H9 (cell line): ENCODE data around the gene RADX. TPM values are rescaled to one million over a fixed set of nuclear protein-coding genes. Genes with fewer than 3 reads are reported as not detected.
"Not testable (repeated sequence)": the region's sequence is repeated elsewhere in the genome, so short reads cannot be mapped to it uniquely, and the experiment has no call there.

Experiments used
- DNase-seq: peaks from one replicate; pipeline ENCODE4 v3.0.0-alpha.2; 2017
- H2AFZ ChIP-seq: one replicate; pipeline ENCODE4 v1.6.1; 2013; ENCODE audit warnings: mild to moderate bottlenecking, low read length, control low read depth, moderate library complexity
- H2AK5ac ChIP-seq: 2 replicates; pipeline ENCODE4 v1.6.1; 2013; ENCODE audit warnings: low read length, control low read depth, mixed read lengths; ENCODE audit not compliant: insufficient read length
- H2BK120ac ChIP-seq: one replicate; pipeline ENCODE4 v1.6.1; 2013; ENCODE audit warnings: low read depth, mild to moderate bottlenecking, low read length, control low read depth, inconsistent platforms; ENCODE audit not compliant: poor library complexity, severe bottlenecking
- H2BK12ac ChIP-seq: 2 replicates; pipeline ENCODE4 v1.6.1; 2013; ENCODE audit warnings: low read length, control low read depth, mixed read lengths, low read depth; ENCODE audit not compliant: insufficient read length
- H2BK15ac ChIP-seq: 2 replicates; pipeline ENCODE4 v1.6.1; 2013; ENCODE audit warnings: low read depth, low read length, control low read depth
- H2BK20ac ChIP-seq: one replicate; pipeline ENCODE4 v1.6.1; 2013; ENCODE audit warnings: low read depth, mild to moderate bottlenecking, low read length, control low read depth, inconsistent platforms; ENCODE audit not compliant: poor library complexity, severe bottlenecking
- H2BK5ac ChIP-seq: 2 replicates; pipeline ENCODE4 v1.6.1; 2013; ENCODE audit warnings: low read length, control low read depth, mixed read lengths; ENCODE audit not compliant: insufficient read length
- H3K14ac ChIP-seq: 2 replicates; pipeline ENCODE4 v1.6.1; 2013; ENCODE audit warnings: low read length, control low read depth; ENCODE audit not compliant: insufficient read depth
- H3K18ac ChIP-seq: 2 replicates; pipeline ENCODE4 v1.6.1; 2013; ENCODE audit warnings: low read depth, mild to moderate bottlenecking, mixed read lengths, low read length, control low read depth; ENCODE audit not compliant: insufficient read length
- H3K23ac ChIP-seq: 2 replicates; pipeline ENCODE4 v1.6.1; 2013; ENCODE audit warnings: low read length, control low read depth, mixed read lengths, low read depth; ENCODE audit not compliant: insufficient read length
- H3K23me2 ChIP-seq: 2 replicates; pipeline ENCODE4 v1.6.1; 2013; ENCODE audit warnings: low read depth, mild to moderate bottlenecking, mixed read lengths, low read length, control low read depth; ENCODE audit not compliant: insufficient read length, poor library complexity, severe bottlenecking
- H3K27ac ChIP-seq: 2 replicates; pipeline ENCODE4 v1.5.1; 2013; ENCODE audit warnings: low read length, control low read depth, mixed read lengths, low read depth; ENCODE audit not compliant: insufficient read length
- H3K27me3 ChIP-seq: 2 replicates; pipeline ENCODE4 v1.6.1; 2013; ENCODE audit warnings: low read length, control low read depth, inconsistent platforms; ENCODE audit not compliant: insufficient read depth
- H3K4ac ChIP-seq: 2 replicates; pipeline ENCODE4 v1.6.1; 2013; ENCODE audit warnings: low read depth, mild to moderate bottlenecking, control low read depth, inconsistent platforms, low read length, moderate library complexity
- H3K4me1 ChIP-seq: 2 replicates; pipeline ENCODE4 v1.6.1; 2013; ENCODE audit warnings: low read length, control low read depth, inconsistent platforms; ENCODE audit not compliant: insufficient read depth
- H3K4me2 ChIP-seq: 2 replicates; pipeline ENCODE4 v1.6.1; 2013; ENCODE audit warnings: low read length, control low read depth, mixed read lengths; ENCODE audit not compliant: insufficient read length, insufficient read depth
- H3K56ac ChIP-seq: 2 replicates; pipeline ENCODE4 v1.6.1; 2013; ENCODE audit warnings: low read depth, mild to moderate bottlenecking, mixed read lengths, low read length, control low read depth; ENCODE audit not compliant: insufficient read length
- H3K79me1 ChIP-seq: 2 replicates; pipeline ENCODE4 v1.6.1; 2013; ENCODE audit warnings: low read depth, mild to moderate bottlenecking, moderate library complexity, low read length, control low read depth, inconsistent platforms; ENCODE audit not compliant: insufficient read depth, poor library complexity, severe bottlenecking
- H3K79me2 ChIP-seq: 2 replicates; pipeline ENCODE4 v1.6.1; 2013; ENCODE audit warnings: low read length, control low read depth, inconsistent platforms; ENCODE audit not compliant: insufficient read depth
- H3K9ac ChIP-seq: 2 replicates; pipeline ENCODE4 v1.6.1; 2013; ENCODE audit warnings: low read length, control low read depth, mixed read lengths; ENCODE audit not compliant: insufficient read length; ENCODE audit errors: extremely low read depth
- H3K9me3 ChIP-seq: one replicate; pipeline ENCODE4 v1.6.1; 2013; ENCODE audit warnings: low read depth, low read length, inconsistent platforms; ENCODE audit not compliant: control insufficient read depth
- H3T11ph ChIP-seq: one replicate; pipeline ENCODE4 v1.6.1; 2013; ENCODE audit warnings: mild to moderate bottlenecking, low read length, control low read depth, inconsistent platforms
- H4K20me1 ChIP-seq: one replicate; pipeline ENCODE4 v1.6.1; 2013; ENCODE audit not compliant: control insufficient read depth, insufficient read length, insufficient read depth
- H4K5ac ChIP-seq: 2 replicates; pipeline ENCODE4 v1.6.1; 2013; ENCODE audit warnings: low read depth, mild to moderate bottlenecking, mixed read lengths, low read length, control low read depth; ENCODE audit not compliant: insufficient read length
- H4K8ac ChIP-seq: replicated peaks from 2 replicates; pipeline ENCODE4 v1.6.1; 2013; ENCODE audit warnings: low read length, control low read depth, mixed read lengths, low read depth; ENCODE audit not compliant: insufficient read length
- H4K91ac ChIP-seq: 2 replicates; pipeline ENCODE4 v1.6.1; 2013; ENCODE audit warnings: low read depth, mild to moderate bottlenecking, moderate library complexity, mixed read lengths, low read length, control low read depth; ENCODE audit not compliant: insufficient read length
- H3K27ac Mint-ChIP-seq, 3 experiments: 2 replicates in 2 of 3; 3 replicates in 1 of 3; pipeline ENCODE4 v1.8.0; 2020 to 2021; ENCODE audit warnings: mixed read lengths in 3 of 3, mild to moderate bottlenecking in 1 of 3, moderate library complexity in 1 of 3
- H3K27me3 Mint-ChIP-seq: 2 replicates; pipeline ENCODE4 v1.8.0; 2021; ENCODE audit warnings: low read depth, mild to moderate bottlenecking, moderate library complexity, mixed read lengths
- H3K36me3 Mint-ChIP-seq, 3 experiments: 2 replicates in 2 of 3; 3 replicates in 1 of 3; pipeline ENCODE4 v1.8.0; 2020 to 2021; ENCODE audit warnings: low read depth in 3 of 3, mixed read lengths in 3 of 3; ENCODE audit not compliant: insufficient read depth in 1 of 3
- H3K4me1 Mint-ChIP-seq, 2 experiments: 2 replicates each; pipeline ENCODE4 v1.8.0; 2020; ENCODE audit warnings: mixed read lengths in 2 of 2
- H3K4me3 Mint-ChIP-seq, 2 experiments: 2 replicates in 1 of 2; 3 replicates in 1 of 2; pipeline ENCODE4 v1.8.0; 2020 to 2021; ENCODE audit warnings: mild to moderate bottlenecking in 2 of 2, mixed read lengths in 2 of 2, moderate library complexity in 1 of 2
- H3K9me3 Mint-ChIP-seq, 2 experiments: 2 replicates in 1 of 2; 3 replicates in 1 of 2; pipeline ENCODE4 v1.8.0; 2020; ENCODE audit warnings: mild to moderate bottlenecking in 2 of 2, mixed read lengths in 2 of 2, moderate library complexity in 1 of 2
- CTCF ChIP-seq: fragments of 200-600 bp; sonication (generic); conservative IDR thresholded peaks from 3 replicates; pipeline ENCODE4 v1.8.0; 2021; ENCODE audit warnings: antibody characterized with exemption, mild to moderate bottlenecking
- WGBS: extraction: QIAGEN DNeasy Blood & Tissue Kit; methylation state at CpG from one replicate; pipeline ENCODE4 v1.1.7; 2013; ENCODE audit warnings: missing lambda C conversion rate, low lambda C conversion rate, mixed read lengths; ENCODE audit not compliant: insufficient read length; ENCODE audit errors: extremely low coverage; 5-methylcytosine and 5-hydroxymethylcytosine counted together
- total RNA-seq: library from RNA; stranded (reverse); gene quantifications from 2 replicates; pipeline ENCODE4 v1.2.1, GENCODE V29; 2021

RADX gene
- total RNA-seq, 1 experiment from 2014 or later: 1.5 TPM

DNA sequence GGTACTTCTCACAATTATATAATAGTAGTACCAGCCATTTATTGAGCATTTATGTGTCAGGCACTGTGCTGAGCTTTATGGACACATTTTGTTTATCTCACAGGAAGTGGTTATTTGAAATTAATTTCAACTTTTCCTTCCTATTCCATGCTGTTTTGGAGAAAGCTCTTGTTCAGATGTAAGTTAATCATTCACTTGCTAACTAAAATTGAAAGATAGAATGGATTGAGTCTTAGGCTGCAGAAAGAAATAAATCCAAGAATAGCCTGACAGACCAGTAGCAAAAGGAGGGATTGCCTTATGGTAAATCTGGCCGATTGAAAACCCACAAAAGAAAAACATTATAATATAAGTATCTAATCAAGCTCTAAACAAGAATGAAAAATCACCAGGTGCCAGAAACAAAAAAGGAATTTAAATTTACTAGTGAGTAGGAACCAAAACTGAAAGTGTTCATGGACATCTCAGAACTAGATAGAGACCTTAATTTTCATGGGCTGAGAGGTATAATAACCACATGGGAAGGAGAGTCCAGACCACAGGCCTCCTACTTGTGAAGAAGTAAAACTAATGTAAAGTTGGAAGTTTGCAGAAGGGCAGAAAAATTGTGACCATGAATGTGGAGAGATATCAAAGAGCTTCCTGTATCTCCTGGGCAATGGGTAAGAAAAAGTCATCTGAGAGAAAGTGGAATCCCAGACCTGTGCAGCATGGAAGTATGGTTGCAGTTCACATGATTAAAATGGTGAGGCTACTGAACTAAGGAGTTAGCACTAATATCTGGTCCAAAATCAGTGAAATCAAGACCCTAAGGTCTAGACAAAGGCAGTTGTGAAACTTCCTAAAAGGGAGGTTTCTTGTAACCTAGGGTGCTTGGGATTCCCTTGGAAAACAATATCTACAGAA lies 38.0 kb downstream of the RADX start:
- Mint-ChIP-seq H3K9me3 (peaks cover 2 to 63% of the 10 kb centered on the region in 2 experiments; a peak in 3 of 5 replicates), H3K36me3 (peaks cover 0 to 2% (median 0%) of the 10 kb centered on the region in 3 experiments; a peak in 1 of 7 replicates), H3K27me3 (no peaks in the 10 kb centered on the region), H3K27ac (no peak overlapping the region), H3K4me3 (no peak overlapping the region), H3K4me1 (no peaks in the 10 kb centered on the region)
- Histone ChIP-seq H3K79me2 (no peaks in the 10 kb centered on the region), H3K23ac (no peak overlapping the region), H3K56ac (no peak overlapping the region), H2AK5ac (no peak overlapping the region), H3K4me1 (no peaks in the 10 kb centered on the region), H3T11ph (no peak overlapping the region), H3K4ac (no peak overlapping the region), H2AFZ (no peak overlapping the region), H3K9me3 (no peaks in the 10 kb centered on the region), H2BK20ac (no peak overlapping the region), H3K27me3 (no peaks in the 10 kb centered on the region), H2BK120ac (no peak overlapping the region), H3K14ac (no peak overlapping the region), H3K79me1 (no peaks in the 10 kb centered on the region), H2BK15ac (no peak overlapping the region), H3K27ac (no peak overlapping the region), H2BK5ac (no peak overlapping the region), H4K20me1 (no peaks in the 10 kb centered on the region), H4K5ac (no peak overlapping the region), H3K9ac (no peak overlapping the region), H3K23me2 (no peaks in the 10 kb centered on the region), H4K91ac (no peak overlapping the region), H3K18ac (no peak overlapping the region), H2BK12ac (no peak overlapping the region), H4K8ac (no peak overlapping the region), H3K4me2 (no peak overlapping the region)
- TF ChIP-seq CTCF: no peak
- no peak for DNase-seq
- WGBS: no CpG with 5 or more reads among the region's 1 CpG

DNA sequence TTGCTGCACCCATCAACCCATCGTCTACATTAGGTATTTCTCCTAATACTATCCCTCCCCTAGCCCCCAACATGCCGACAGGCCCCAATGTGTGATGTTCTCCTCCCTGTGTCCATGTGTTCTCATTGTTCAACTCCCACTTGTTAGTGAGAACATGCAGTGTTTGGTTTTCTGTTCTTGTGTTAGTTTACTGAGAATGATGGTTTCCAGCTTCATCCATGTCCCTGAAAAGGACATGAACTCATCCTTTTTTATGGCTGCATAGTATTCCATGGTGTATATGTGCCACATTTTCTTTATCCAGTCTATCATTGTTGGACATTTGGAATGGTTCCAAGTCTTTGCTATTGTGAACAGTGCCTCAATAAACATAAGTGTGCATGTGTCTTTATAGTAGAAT lies 41.8 kb downstream of the RADX start:
- not testable (repeated sequence) for H3K4me1 Mint-ChIP-seq

More for the DNA sequence above, 41.8 kb downstream of the RADX start:
- H3K14ac ChIP-seq, H3K27ac ChIP-seq, H3K9ac ChIP-seq, H3T11ph ChIP-seq, H3K79me1 ChIP-seq, H3K4me1 ChIP-seq, H4K91ac ChIP-seq, H2BK12ac ChIP-seq, H2BK5ac ChIP-seq, H3K27me3 Mint-ChIP-seq, H4K20me1 ChIP-seq, H3K4me3 Mint-ChIP-seq, H3K56ac ChIP-seq, H3K23me2 ChIP-seq, H3K23ac ChIP-seq, H2BK15ac ChIP-seq, H4K5ac ChIP-seq, H2BK20ac ChIP-seq, H3K4me2 ChIP-seq, H3K36me3 Mint-ChIP-seq, H3K4ac ChIP-seq, H2BK120ac ChIP-seq, DNase-seq, H2AFZ ChIP-seq, H3K27ac Mint-ChIP-seq, H3K79me2 ChIP-seq, H3K27me3 ChIP-seq, H3K18ac ChIP-seq, H2AK5ac ChIP-seq, H4K8ac ChIP-seq, H3K9me3 ChIP-seq: not testable (repeated sequence)
- peaks cover 2 to 52% of the 10 kb centered on the region in 2 experiments; a peak in 3 of 5 replicates for H3K9me3 Mint-ChIP-seq
- WGBS: no CpG with 5 or more reads among the region's 2 CpGs
